HL-60 (cell line): Measurements from ENCODE around the gene KMT2A.

Source experiments
- GABPA ChIP-seq: IDR thresholded peaks from 2 replicates; pipeline ENCODE4 v1.6.1; 2012; ENCODE audit warnings: low read depth
- POLR2AphosphoS5 ChIP-seq: IDR thresholded peaks from 2 replicates; pipeline ENCODE4 v1.6.1; 2012; ENCODE audit warnings: low read depth
- TF ChIP-seq, protein P1 (sequence below): IDR thresholded peaks from one replicate; pipeline ENCODE4 v1.5.1; 2011; ENCODE audit warnings: low read length, control low read depth, inconsistent platforms; ENCODE audit not compliant: insufficient read depth
- TF ChIP-seq, protein P2 (sequence below): IDR thresholded peaks from 2 replicates; pipeline ENCODE4 v1.6.1; 2012; ENCODE audit warnings: low read depth; ENCODE audit not compliant: insufficient replicate concordance

DNA sequence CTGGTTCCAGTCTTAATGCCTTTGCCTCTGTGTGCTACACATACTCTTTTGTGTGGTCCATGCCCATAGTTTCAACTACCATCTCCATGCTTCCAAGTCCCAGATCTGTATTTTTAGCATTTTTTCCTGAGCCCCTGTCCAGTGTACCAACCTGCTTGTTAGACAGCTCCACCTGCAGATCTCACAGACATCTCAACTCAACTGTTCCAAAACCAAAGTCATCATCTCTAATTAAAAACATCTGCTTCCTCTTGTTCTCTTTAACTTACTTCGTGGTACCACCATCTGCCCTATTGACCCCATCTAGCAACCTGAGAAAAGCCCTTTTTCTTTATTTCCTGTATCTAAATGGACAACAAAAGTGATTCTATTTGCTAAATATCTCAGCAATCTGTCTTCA is 8.6 kb upstream of the KMT2A start:
- TF ChIP-seq, protein P1, sequence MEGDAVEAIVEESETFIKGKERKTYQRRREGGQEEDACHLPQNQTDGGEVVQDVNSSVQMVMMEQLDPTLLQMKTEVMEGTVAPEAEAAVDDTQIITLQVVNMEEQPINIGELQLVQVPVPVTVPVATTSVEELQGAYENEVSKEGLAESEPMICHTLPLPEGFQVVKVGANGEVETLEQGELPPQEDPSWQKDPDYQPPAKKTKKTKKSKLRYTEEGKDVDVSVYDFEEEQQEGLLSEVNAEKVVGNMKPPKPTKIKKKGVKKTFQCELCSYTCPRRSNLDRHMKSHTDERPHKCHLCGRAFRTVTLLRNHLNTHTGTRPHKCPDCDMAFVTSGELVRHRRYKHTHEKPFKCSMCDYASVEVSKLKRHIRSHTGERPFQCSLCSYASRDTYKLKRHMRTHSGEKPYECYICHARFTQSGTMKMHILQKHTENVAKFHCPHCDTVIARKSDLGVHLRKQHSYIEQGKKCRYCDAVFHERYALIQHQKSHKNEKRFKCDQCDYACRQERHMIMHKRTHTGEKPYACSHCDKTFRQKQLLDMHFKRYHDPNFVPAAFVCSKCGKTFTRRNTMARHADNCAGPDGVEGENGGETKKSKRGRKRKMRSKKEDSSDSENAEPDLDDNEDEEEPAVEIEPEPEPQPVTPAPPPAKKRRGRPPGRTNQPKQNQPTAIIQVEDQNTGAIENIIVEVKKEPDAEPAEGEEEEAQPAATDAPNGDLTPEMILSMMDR = no peak
- TF ChIP-seq, protein P2, sequence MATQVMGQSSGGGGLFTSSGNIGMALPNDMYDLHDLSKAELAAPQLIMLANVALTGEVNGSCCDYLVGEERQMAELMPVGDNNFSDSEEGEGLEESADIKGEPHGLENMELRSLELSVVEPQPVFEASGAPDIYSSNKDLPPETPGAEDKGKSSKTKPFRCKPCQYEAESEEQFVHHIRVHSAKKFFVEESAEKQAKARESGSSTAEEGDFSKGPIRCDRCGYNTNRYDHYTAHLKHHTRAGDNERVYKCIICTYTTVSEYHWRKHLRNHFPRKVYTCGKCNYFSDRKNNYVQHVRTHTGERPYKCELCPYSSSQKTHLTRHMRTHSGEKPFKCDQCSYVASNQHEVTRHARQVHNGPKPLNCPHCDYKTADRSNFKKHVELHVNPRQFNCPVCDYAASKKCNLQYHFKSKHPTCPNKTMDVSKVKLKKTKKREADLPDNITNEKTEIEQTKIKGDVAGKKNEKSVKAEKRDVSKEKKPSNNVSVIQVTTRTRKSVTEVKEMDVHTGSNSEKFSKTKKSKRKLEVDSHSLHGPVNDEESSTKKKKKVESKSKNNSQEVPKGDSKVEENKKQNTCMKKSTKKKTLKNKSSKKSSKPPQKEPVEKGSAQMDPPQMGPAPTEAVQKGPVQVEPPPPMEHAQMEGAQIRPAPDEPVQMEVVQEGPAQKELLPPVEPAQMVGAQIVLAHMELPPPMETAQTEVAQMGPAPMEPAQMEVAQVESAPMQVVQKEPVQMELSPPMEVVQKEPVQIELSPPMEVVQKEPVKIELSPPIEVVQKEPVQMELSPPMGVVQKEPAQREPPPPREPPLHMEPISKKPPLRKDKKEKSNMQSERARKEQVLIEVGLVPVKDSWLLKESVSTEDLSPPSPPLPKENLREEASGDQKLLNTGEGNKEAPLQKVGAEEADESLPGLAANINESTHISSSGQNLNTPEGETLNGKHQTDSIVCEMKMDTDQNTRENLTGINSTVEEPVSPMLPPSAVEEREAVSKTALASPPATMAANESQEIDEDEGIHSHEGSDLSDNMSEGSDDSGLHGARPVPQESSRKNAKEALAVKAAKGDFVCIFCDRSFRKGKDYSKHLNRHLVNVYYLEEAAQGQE = no peak
- no peak for TF ChIP-seq GABPA
- TF ChIP-seq POLR2AphosphoS5 = no peak
